Measurements from ENCODE around the gene TPPP.

- TF ChIP-seq CTCF (IDR thresholded peaks at IDR 0.05) (no peak), POLR2AphosphoS5 (IDR thresholded peaks at IDR 0.05) (no peak), EP300 (IDR thresholded peaks at IDR 0.05) (no peak)
Measured at GRCh38 chr5:685262-686171, 7.6 kb downstream of the TPPP start.
